Vagina (tissue), 2 donors: ENCODE results near the gene LMO1. TPM values are rescaled to one million over a fixed set of nuclear protein-coding genes. Genes with fewer than 3 reads are reported as not detected.

ENCODE experiments used
- DNase-seq, 2 donors: peaks; one replicate each; pipeline ENCODE4 v3.0.0-alpha.2; 2017; ENCODE audit errors: extremely low spot score in 2 of 2
- H3K27ac ChIP-seq: fragments of 200-600 bp; sonication (generic); one replicate; pipeline ENCODE4 v1.5.1; 2019
- H3K27me3 ChIP-seq: fragments of 200-600 bp; sonication (generic); one replicate; pipeline ENCODE4 v1.5.1; 2019
- H3K36me3 ChIP-seq, 2 donors: fragments of 200-600 bp; sonication (generic); one replicate each; pipeline ENCODE4 v1.5.1; 2017 to 2019
- H3K4me1 ChIP-seq: fragments of 200-600 bp; sonication (generic); one replicate; pipeline ENCODE4 v1.5.1; 2019
- H3K4me3 ChIP-seq, 2 donors: fragments of 200-600 bp; sonication (generic); 1 replicate in 1 of 2; 2 replicates in 1 of 2; pipeline ENCODE4 v1.5.1; 2016 to 2019
- H3K9me3 ChIP-seq: fragments of 200-600 bp; sonication (generic); one replicate; pipeline ENCODE4 v1.5.1; 2019
- CTCF ChIP-seq, 3 experiments: fragments of 450-650 bp in 2 of 3; fragments of 200-600 bp in 1 of 3; sonication (generic) in 1 of 3; IDR thresholded peaks; one replicate each; pipeline ENCODE4 v1.5.1; 2017 to 2019; ENCODE audit warnings: antibody characterized with exemption in 3 of 3, mild to moderate bottlenecking in 2 of 3, moderate library complexity in 2 of 3
- POLR2A ChIP-seq, 2 donors: fragments of 450-650 bp; IDR thresholded peaks; one replicate each; pipeline ENCODE4 v1.6.1; 2017; ENCODE audit warnings: antibody characterized with exemption in 2 of 2, mild to moderate bottlenecking in 2 of 2, moderate library complexity in 2 of 2
- POLR2AphosphoS5 ChIP-seq, 2 donors: sonication (generic); formaldehyde crosslinking; IDR thresholded peaks; one replicate each; pipeline ENCODE4 v1.9.0; 2017; ENCODE audit warnings: antibody characterized with exemption in 2 of 2, mild to moderate bottlenecking in 2 of 2, low read depth in 1 of 2; ENCODE audit not compliant: insufficient read depth in 1 of 2
- intact Hi-C: fragments of 100-400 bp; cut with DNase I; formaldehyde crosslinking; loops from one replicate; pipeline ENCODE4 v1.15.1; 2023
- total RNA-seq: library from RNA; depleted of rRNA; stranded (reverse); fragments of >200 nt; gene quantifications from one replicate; pipeline ENCODE4 v1.2.3, GENCODE V29; 2016

The LMO1 gene
- total RNA-seq, 1 donor from 2014 or later: not detected

GRCh38 chr11:8217926-8218325 lies 45.8 kb downstream of the LMO1 start:
- H3K27ac ChIP-seq: no peak overlapping the region
- no peaks in the 10 kb centered on the region for H3K27me3 ChIP-seq
- no peaks in the 10 kb centered on the region for H3K4me1 ChIP-seq
- DNase-seq: no peak
- H3K4me3 ChIP-seq: no peak overlapping the region
- no peaks in the 10 kb centered on the region for H3K9me3 ChIP-seq
- TF ChIP-seq POLR2A (IDR thresholded peaks at IDR 0.05): no peak
- no peak for TF ChIP-seq POLR2AphosphoS5 (IDR thresholded peaks at IDR 0.05; ENCODE audit: insufficient read depth in 1 of 2, low read depth in 1 of 2)
- no peak for TF ChIP-seq CTCF (IDR thresholded peaks at IDR 0.05)
- intact Hi-C loops: no loop called here
- H3K36me3 ChIP-seq: no peaks in the 10 kb centered on the region

GRCh38 chr11:8217136-8217535 lies 46.5 kb downstream of the LMO1 start:
- DNase-seq: no peak
- Histone ChIP-seq H3K4me1 (no peaks in the 10 kb centered on the region), H3K36me3 (no peaks in the 10 kb centered on the region), H3K27ac (no peak overlapping the region), H3K4me3 (no peak overlapping the region), H3K9me3 (no peaks in the 10 kb centered on the region), H3K27me3 (no peaks in the 10 kb centered on the region)
- TF ChIP-seq POLR2A (IDR thresholded peaks at IDR 0.05) (no peak), POLR2AphosphoS5 (IDR thresholded peaks at IDR 0.05; ENCODE audit: insufficient read depth in 1 of 2, low read depth in 1 of 2) (no peak), CTCF (IDR thresholded peaks at IDR 0.05) (no peak)
- intact Hi-C loops: no loop called here

GRCh38 chr11:8213376-8213775 lies 50.3 kb downstream of the LMO1 start:
- no peak for DNase-seq
- Histone ChIP-seq H3K4me1 (no peaks in the 10 kb centered on the region), H3K27me3 (no peaks in the 10 kb centered on the region), H3K9me3 (no peaks in the 10 kb centered on the region), H3K4me3 (no peak overlapping the region), H3K27ac (no peak overlapping the region), H3K36me3 (no peaks in the 10 kb centered on the region)
- no peak for TF ChIP-seq CTCF (IDR thresholded peaks at IDR 0.05)
- no peak for TF ChIP-seq POLR2AphosphoS5 (IDR thresholded peaks at IDR 0.05; ENCODE audit: insufficient read depth in 1 of 2, low read depth in 1 of 2)
- no peak for TF ChIP-seq POLR2A (IDR thresholded peaks at IDR 0.05)
- intact Hi-C loops: no loop called here

GRCh38 chr11:8209208-8209807 lies 54.4 kb downstream of the LMO1 start:
- DNase-seq: no peak
- intact Hi-C loops: no loop called here
- Histone ChIP-seq H3K27ac (no peak overlapping the region), H3K9me3 (no peaks in the 10 kb centered on the region), H3K27me3 (no peaks in the 10 kb centered on the region), H3K4me3 (no peak overlapping the region), H3K36me3 (no peaks in the 10 kb centered on the region), H3K4me1 (no peaks in the 10 kb centered on the region)
- no peak for TF ChIP-seq POLR2AphosphoS5 (IDR thresholded peaks at IDR 0.05; ENCODE audit: insufficient read depth in 1 of 2, low read depth in 1 of 2)
- no peak for TF ChIP-seq CTCF (IDR thresholded peaks at IDR 0.05)
- no peak for TF ChIP-seq POLR2A (IDR thresholded peaks at IDR 0.05)

- no peak for DNase-seq
Observed at GRCh38 chr11:8207080-8208000, 56.3 kb downstream of the LMO1 start.

More at GRCh38 chr11:8207080-8208000, 56.3 kb downstream of the LMO1 start:
- Histone ChIP-seq H3K27ac (no peak overlapping the region), H3K36me3 (no peaks in the 10 kb centered on the region), H3K4me1 (no peaks in the 10 kb centered on the region), H3K9me3 (no peaks in the 10 kb centered on the region), H3K4me3 (no peak overlapping the region), H3K27me3 (no peaks in the 10 kb centered on the region)
- intact Hi-C loops: no loop called here
- no peak for TF ChIP-seq POLR2A (IDR thresholded peaks at IDR 0.05)
- no peak for TF ChIP-seq POLR2AphosphoS5 (IDR thresholded peaks at IDR 0.05; ENCODE audit: insufficient read depth in 1 of 2, low read depth in 1 of 2)
- no peak for TF ChIP-seq CTCF (IDR thresholded peaks at IDR 0.05)
